Activated T-cell treated with anti-CD3 and anti-CD28 coated beads, Interleukin-2, amount 50 U/mL, for 4 hours (primary cell): ENCODE measurements around the gene NOM1. TPM values are rescaled to one million over a fixed set of nuclear protein-coding genes. Genes with fewer than 3 reads are reported as not detected.
A peak's percentile ranks its signal among the peaks of the same experiment; 100 is the strongest.
"Not testable (repeated sequence)": the region's sequence is repeated elsewhere in the genome, so short reads cannot be mapped to it uniquely, and the experiment has no call there.

Experiments used
- ATAC-seq, 2 donors: fragments of 200-7000 bp; cut with Tn5 transposase; one replicate each; pipeline ENCODE4 v1.10.0; 2021
- DNase-seq: peaks from one replicate; pipeline ENCODE4 v3.0.0-alpha.2; 2020
- H3K27me3 Mint-ChIP-seq: one replicate; pipeline ENCODE4 v1.8.0; 2021; ENCODE audit warnings: low read depth, mixed read lengths
- H3K36me3 Mint-ChIP-seq: one replicate; pipeline ENCODE4 v1.8.0; 2022; ENCODE audit warnings: mixed read lengths; ENCODE audit not compliant: insufficient read depth
- H3K4me1 Mint-ChIP-seq: one replicate; pipeline ENCODE4 v1.8.0; 2021; ENCODE audit warnings: low read depth, mixed read lengths
- H3K4me3 Mint-ChIP-seq: one replicate; pipeline ENCODE4 v1.8.0; 2021; ENCODE audit warnings: mild to moderate bottlenecking, moderate library complexity, mixed read lengths
- H3K9me3 Mint-ChIP-seq: one replicate; pipeline ENCODE4 v1.8.0; 2021; ENCODE audit warnings: mixed read lengths
- total RNA-seq, 3 donors: library from RNA; stranded (reverse); gene quantifications; one replicate each; pipeline ENCODE4 v1.2.1, GENCODE V29; 2021

The NOM1 gene
- total RNA-seq, 3 donors from 2014 or later: 46.3 to 49.3 (median 47.4) TPM

DNA sequence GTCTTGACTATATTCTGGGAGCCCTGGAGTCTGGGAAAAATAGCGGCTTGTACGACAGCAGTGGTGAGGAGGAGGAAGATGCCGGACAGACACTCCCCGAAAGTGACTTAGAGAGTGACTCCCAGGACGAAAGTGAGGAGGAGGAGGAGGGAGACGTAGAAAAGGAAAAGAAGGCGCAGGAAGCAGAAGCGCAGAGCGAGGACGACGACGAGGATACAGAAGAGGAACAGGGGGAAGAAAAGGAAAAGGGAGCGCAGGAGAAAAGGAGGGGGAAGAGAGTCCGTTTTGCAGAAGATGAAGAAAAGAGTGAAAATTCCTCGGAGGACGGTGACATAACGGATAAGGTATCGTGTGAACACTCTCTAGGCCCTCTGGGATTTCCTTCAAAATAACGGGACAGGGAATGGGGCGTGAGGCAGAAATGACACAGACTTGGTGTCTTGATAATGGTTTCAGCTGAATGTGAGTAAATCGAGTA is 908 bp downstream of the NOM1 start:
- Mint-ChIP-seq H3K9me3 (no peaks in the 10 kb centered on the region), H3K36me3 (peaks cover 30% of the 10 kb centered on the region), H3K4me3 (peak overlapping the region; percentile 100), H3K27me3 (no peaks in the 10 kb centered on the region), H3K4me1 (peaks cover 35% of the 10 kb centered on the region)
- ATAC-seq (no peak), DNase-seq (no peak)

DNA sequence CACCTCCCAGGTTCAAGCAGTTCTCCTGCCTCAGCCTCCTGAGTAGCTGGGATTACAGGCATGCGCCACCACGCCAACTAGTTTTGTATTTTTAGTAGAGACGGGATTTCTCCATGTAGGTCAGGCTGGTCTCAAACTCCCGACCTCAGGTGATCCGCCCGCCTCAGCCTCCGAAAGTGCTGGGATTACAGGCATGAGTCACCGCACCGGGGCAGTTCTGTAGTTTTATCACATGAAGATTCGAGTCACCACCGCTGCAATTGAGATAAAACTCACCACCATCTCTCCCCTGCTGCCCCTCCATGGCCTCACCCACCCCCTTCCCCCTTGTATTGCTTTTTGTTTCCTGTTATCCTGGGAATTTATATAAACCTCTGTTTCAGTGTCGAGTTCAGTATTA is 3.7 kb downstream of the NOM1 start:
- Mint-ChIP-seq H3K36me3 (peaks cover 44% of the 10 kb centered on the region), H3K4me1 (peaks cover 35% of the 10 kb centered on the region)

GRCh38 chr7:156954941-156955340 is 5.4 kb downstream of the NOM1 start:
- peaks cover 56% of the 10 kb centered on the region for H3K36me3 Mint-ChIP-seq
- ATAC-seq (no peak), DNase-seq (no peak)

More for the DNA sequence above, 3.7 kb downstream of the NOM1 start:
- ATAC-seq, DNase-seq, H3K4me3 Mint-ChIP-seq, H3K27me3 Mint-ChIP-seq, H3K9me3 Mint-ChIP-seq: not testable (repeated sequence)

GRCh38 chr7:156956727-156957126 is 7.2 kb downstream of the NOM1 start:
- Mint-ChIP-seq H3K4me3 (no peak overlapping the region), H3K9me3 (no peaks in the 10 kb centered on the region), H3K27me3 (no peaks in the 10 kb centered on the region), H3K4me1 (peaks cover 21% of the 10 kb centered on the region), H3K36me3 (peaks cover 62% of the 10 kb centered on the region)
- ATAC-seq (no peak), DNase-seq (no peak)

More at GRCh38 chr7:156954941-156955340, 5.4 kb downstream of the NOM1 start:
- no peak overlapping the region for H3K4me3 Mint-ChIP-seq
- H3K9me3 Mint-ChIP-seq: no peaks in the 10 kb centered on the region
- H3K4me1 Mint-ChIP-seq: peaks cover 35% of the 10 kb centered on the region
- no peaks in the 10 kb centered on the region for H3K27me3 Mint-ChIP-seq

DNA sequence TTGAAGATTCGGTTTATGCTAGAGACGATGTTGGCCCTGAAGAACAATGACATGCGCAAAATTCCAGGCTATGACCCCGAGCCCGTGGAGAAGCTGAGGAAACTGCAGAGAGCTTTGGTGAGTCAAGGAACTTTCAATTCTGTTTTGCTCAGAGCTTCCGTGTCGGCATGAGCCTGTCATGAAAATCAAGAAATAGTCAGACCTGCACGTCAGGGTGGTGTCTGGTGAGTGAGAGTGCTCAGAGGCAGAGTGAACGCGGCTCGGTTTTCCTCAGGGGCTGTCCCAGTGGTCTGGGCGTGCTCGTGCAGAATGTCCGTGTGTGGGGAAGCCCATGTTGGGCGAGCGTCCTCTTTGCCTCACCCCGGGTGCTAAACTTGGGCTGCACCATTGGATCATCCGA is 12.6 kb downstream of the NOM1 start:
- peaks cover 61% of the 10 kb centered on the region for H3K36me3 Mint-ChIP-seq
- H3K9me3 Mint-ChIP-seq: no peaks in the 10 kb centered on the region
- H3K27me3 Mint-ChIP-seq: no peaks in the 10 kb centered on the region

GRCh38 chr7:156962897-156963296 is 13.4 kb downstream of the NOM1 start:
- ATAC-seq (no peak), DNase-seq (no peak)
- H3K9me3 Mint-ChIP-seq: no peaks in the 10 kb centered on the region
- H3K4me3 Mint-ChIP-seq: no peak overlapping the region
- no peaks in the 10 kb centered on the region for H3K27me3 Mint-ChIP-seq
- H3K36me3 Mint-ChIP-seq: peaks cover 64% of the 10 kb centered on the region
- no peaks in the 10 kb centered on the region for H3K4me1 Mint-ChIP-seq

More for the DNA sequence above, 12.6 kb downstream of the NOM1 start:
- no peak overlapping the region for H3K4me3 Mint-ChIP-seq
- ATAC-seq: no peak
- no peak for DNase-seq
- H3K4me1 Mint-ChIP-seq: no peaks in the 10 kb centered on the region

DNA sequence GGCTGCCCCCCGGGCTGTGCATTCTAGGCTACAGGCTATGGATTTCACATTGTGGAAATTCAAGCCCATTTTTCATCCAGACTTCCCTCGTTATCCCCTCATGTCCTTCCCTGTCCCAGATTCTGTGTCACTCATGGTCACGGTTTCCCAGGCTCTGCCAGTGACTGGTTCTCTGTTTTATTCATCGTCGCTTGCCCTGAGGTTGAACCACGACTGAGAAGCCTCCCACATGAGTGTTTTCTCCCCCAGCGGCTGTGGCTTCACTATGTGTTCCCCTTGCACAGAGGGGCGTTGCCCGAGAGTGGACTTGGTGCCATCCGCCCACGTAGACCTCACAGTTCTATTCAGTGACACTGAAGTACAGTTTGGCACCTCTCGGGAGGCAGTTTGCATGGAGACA is 14.0 kb downstream of the NOM1 start:
- no peak overlapping the region for H3K4me3 Mint-ChIP-seq
- ATAC-seq: no peak
- peaks cover 62% of the 10 kb centered on the region for H3K36me3 Mint-ChIP-seq
- no peak for DNase-seq
- H3K27me3 Mint-ChIP-seq: no peaks in the 10 kb centered on the region
- no peaks in the 10 kb centered on the region for H3K4me1 Mint-ChIP-seq
- no peaks in the 10 kb centered on the region for H3K9me3 Mint-ChIP-seq

DNA sequence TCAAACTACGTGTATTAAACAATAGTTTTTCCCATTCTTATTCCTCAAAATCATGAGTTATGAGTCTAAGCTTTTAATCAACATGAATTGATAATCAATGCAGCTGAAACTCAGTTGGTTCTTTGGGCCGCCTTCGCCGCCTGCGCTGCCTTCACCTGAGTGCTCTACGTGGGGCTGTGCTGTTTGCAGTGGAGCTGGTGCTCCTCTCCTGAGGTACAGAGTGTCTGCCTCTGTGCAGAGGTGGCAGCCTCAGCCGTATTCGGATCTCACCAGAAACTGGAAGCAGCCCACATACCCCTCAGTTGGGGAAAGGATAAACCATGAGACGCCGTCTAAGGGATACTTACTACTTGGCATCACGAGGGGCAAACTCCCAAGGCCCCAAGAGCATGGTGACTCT is 15.5 kb downstream of the NOM1 start:
- Mint-ChIP-seq H3K4me3 (no peak overlapping the region), H3K9me3 (no peaks in the 10 kb centered on the region), H3K36me3 (peaks cover 60% of the 10 kb centered on the region), H3K4me1 (no peaks in the 10 kb centered on the region), H3K27me3 (no peaks in the 10 kb centered on the region)
- no peak for DNase-seq
- ATAC-seq: no peak

- no peaks in the 10 kb centered on the region for H3K9me3 Mint-ChIP-seq
- no peak overlapping the region for H3K4me3 Mint-ChIP-seq
- H3K27me3 Mint-ChIP-seq: no peaks in the 10 kb centered on the region
- DNase-seq (no peak), ATAC-seq (no peak)
- peaks cover 52% of the 10 kb centered on the region for H3K36me3 Mint-ChIP-seq
- H3K4me1 Mint-ChIP-seq: no peaks in the 10 kb centered on the region
These were observed 16.9 kb downstream of the NOM1 start for GRCh38 chr7:156966387-156966786.

DNA sequence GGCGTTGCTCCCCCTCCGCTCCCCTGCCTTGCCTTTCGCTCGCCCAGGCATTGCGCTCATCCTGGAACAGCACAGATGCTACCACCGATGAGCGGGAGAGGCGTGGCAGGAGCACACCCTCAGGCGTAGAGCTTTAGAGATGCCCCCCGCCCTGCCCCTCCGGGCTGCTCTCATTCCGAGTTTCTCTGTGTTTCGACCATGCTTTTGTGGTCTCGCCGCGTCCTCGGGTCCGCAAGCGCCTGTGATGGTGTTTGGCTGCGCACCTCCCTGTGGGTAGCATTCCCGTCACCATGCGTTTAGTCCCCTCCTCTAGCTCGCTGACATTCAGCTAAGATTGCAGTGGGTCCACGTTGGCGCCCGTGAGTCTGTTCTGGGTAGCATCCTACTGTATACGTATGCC is 18.7 kb downstream of the NOM1 start:
- Mint-ChIP-seq H3K36me3 (peaks cover 47% of the 10 kb centered on the region), H3K9me3 (no peaks in the 10 kb centered on the region), H3K4me3 (no peak overlapping the region), H3K4me1 (no peaks in the 10 kb centered on the region), H3K27me3 (no peaks in the 10 kb centered on the region)
- no peak for ATAC-seq
- DNase-seq: no peak

GRCh38 chr7:156969972-156970420 is 20.5 kb downstream of the NOM1 start:
- Mint-ChIP-seq H3K27me3 (no peaks in the 10 kb centered on the region), H3K36me3 (peaks cover 39% of the 10 kb centered on the region), H3K9me3 (no peaks in the 10 kb centered on the region), H3K4me1 (no peaks in the 10 kb centered on the region), H3K4me3 (no peak overlapping the region)
- DNase-seq: no peak
- no peak for ATAC-seq

DNA sequence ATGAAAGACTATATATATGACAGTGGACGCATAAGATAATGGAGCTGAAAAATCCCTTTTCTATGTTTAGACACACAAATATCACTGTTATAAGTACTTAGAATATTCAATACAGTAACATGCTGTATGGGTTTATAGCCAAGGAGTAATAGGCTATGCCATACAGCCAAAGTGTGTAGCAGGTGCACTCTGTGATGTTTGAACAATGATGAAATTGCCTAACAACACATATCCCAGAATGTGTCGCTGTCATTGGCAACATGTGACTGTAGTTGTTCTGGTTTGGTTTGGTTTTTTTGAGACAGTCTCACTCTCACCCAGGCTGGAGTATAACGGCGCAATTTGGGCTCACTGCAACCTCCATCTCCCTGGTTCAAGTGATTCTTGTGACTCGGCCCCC is 26.1 kb downstream of the NOM1 start:
- H3K36me3 Mint-ChIP-seq: peaks cover 19% of the 10 kb centered on the region
- no peaks in the 10 kb centered on the region for H3K4me1 Mint-ChIP-seq
- H3K9me3 Mint-ChIP-seq: peaks cover 7% of the 10 kb centered on the region
- H3K27me3 Mint-ChIP-seq: no peaks in the 10 kb centered on the region
- no peak overlapping the region for H3K4me3 Mint-ChIP-seq
- DNase-seq (no peak), ATAC-seq (no peak)

GRCh38 chr7:156979007-156979606 is 29.6 kb downstream of the NOM1 start:
- DNase-seq: no peak
- Mint-ChIP-seq H3K27me3 (no peaks in the 10 kb centered on the region), H3K36me3 (peaks cover 7% of the 10 kb centered on the region), H3K9me3 (peaks cover 7% of the 10 kb centered on the region), H3K4me3 (no peak overlapping the region), H3K4me1 (no peaks in the 10 kb centered on the region)
- ATAC-seq: no peak

GRCh38 chr7:156979711-156980110 is 30.2 kb downstream of the NOM1 start:
- no peak for ATAC-seq
- H3K36me3 Mint-ChIP-seq: peaks cover 7% of the 10 kb centered on the region
- no peak overlapping the region for H3K4me3 Mint-ChIP-seq
- no peak for DNase-seq
- H3K4me1 Mint-ChIP-seq: no peaks in the 10 kb centered on the region
- H3K27me3 Mint-ChIP-seq: no peaks in the 10 kb centered on the region
- H3K9me3 Mint-ChIP-seq: peaks cover 7% of the 10 kb centered on the region

- DNase-seq (no peak), ATAC-seq (no peak)
- Mint-ChIP-seq H3K4me1 (no peaks in the 10 kb centered on the region), H3K4me3 (no peak overlapping the region), H3K27me3 (peaks cover 5% of the 10 kb centered on the region), H3K36me3 (peaks cover 4% of the 10 kb centered on the region), H3K9me3 (peaks cover 3% of the 10 kb centered on the region)
These were observed 34.8 kb downstream of the NOM1 start for GRCh38 chr7:156984174-156984891.
